K562 (cell line): ENCODE data around the gene IFI6. TPM values are rescaled to one million over a fixed set of nuclear protein-coding genes. Genes with fewer than 3 reads are reported as not detected.

Source experiments
- ATAC-seq: fragments of 200-7000 bp; cut with Tn5 transposase; 3 replicates; pipeline ENCODE4 v1.9.1; 2020; ENCODE audit warnings: moderate library complexity
- BruUV-seq: library from RNA; stranded (reverse); fragments of 400-500 nt; replicated peaks from 2 replicates; lab custom pipeline; 2021; lab: Mats Ljungman, UMichigan
- CTCF ChIA-PET: fragments of 300-600 bp; formaldehyde crosslinking; extraction: SDS; loops from one replicate; lab custom pipeline; 2021; ENCODE audit warnings: low intra/inter-chr PET ratio; lab: Yijun Ruan, JAX
- POLR2A ChIA-PET: fragments of 300-600, 350-650 bp; sonication (Branson Sonifier 250); formaldehyde crosslinking; extraction: SDS; loops from one replicate; lab custom pipeline; 2021; ENCODE audit warnings: antibody characterized with exemption, inconsistent platforms; lab: Yijun Ruan, JAX
- DNase-seq, 4 experiments: peaks; one replicate each; pipeline versions ENCODE4 v3.0.0 to v3.0.0-alpha.2; 2011 to 2018; ENCODE audit warnings: low spot score in 3 of 4, mixed read lengths in 3 of 4; ENCODE audit errors: extremely low read depth in 1 of 4
- FAIRE-seq: peaks from 2 replicates; lab custom pipeline; 2011; peaks lifted over from hg19 to GRCh38; lab: Jason Lieb, UNC
- H2AFZ ChIP-seq: 2 replicates; pipeline ENCODE4 v1.6.0; 2011; ENCODE audit warnings: low read depth, low read length, control low read depth, inconsistent platforms
- H3K27ac ChIP-seq: fragments of 200-600 bp; 3 replicates; pipeline ENCODE4 v1.8.0; 2011; ENCODE audit warnings: low read depth, mild to moderate bottlenecking, control low read depth, inconsistent platforms, low read length, moderate library complexity, mixed read lengths; ENCODE audit errors: extremely low read depth
- H3K27me3 ChIP-seq, 2 experiments: fragments of 300-600 bp in 1 of 2; 2 replicates in 1 of 2; 3 replicates in 1 of 2; pipeline versions ENCODE4 v1.6.0 to v1.8.0; 2011; ENCODE audit warnings: inconsistent platforms in 2 of 2, low read length in 2 of 2, mild to moderate bottlenecking in 1 of 2, mixed read lengths in 1 of 2, moderate library complexity in 1 of 2; ENCODE audit not compliant: control insufficient read depth in 2 of 2, insufficient read depth in 2 of 2
- H3K36me3 ChIP-seq: fragments of 300-600 bp; 3 replicates; pipeline ENCODE4 v1.8.0; 2011; ENCODE audit warnings: mild to moderate bottlenecking, low read length, inconsistent platforms; ENCODE audit not compliant: control insufficient read depth, insufficient read depth
- H3K4me1 ChIP-seq, 2 experiments: fragments of 200-600 bp in 1 of 2; replicated peaks in 1 of 2; 2 replicates in 1 of 2; 3 replicates in 1 of 2; pipeline versions ENCODE4 v1.5.1 to v1.8.0; 2011; ENCODE audit warnings: inconsistent platforms in 2 of 2, low read length in 2 of 2, mild to moderate bottlenecking in 1 of 2, mixed read lengths in 1 of 2, moderate library complexity in 1 of 2; ENCODE audit not compliant: control insufficient read depth in 2 of 2, insufficient read depth in 2 of 2
- H3K4me2 ChIP-seq: 2 replicates; pipeline ENCODE4 v1.6.1; 2011; ENCODE audit warnings: low read length, control low read depth, inconsistent platforms, mixed read lengths; ENCODE audit not compliant: insufficient read depth
- H3K4me3 ChIP-seq: fragments of 200-600 bp; sonication (generic), shearing (Covaris generic); 2 replicates; pipeline ENCODE4 v1.5.1; 2016; ENCODE audit warnings: control low read depth, inconsistent platforms
- H3K79me2 ChIP-seq: fragments of 200-600 bp; 3 replicates; pipeline ENCODE4 v1.8.0; 2011; ENCODE audit warnings: low read length, inconsistent platforms; ENCODE audit not compliant: control insufficient read depth, insufficient read depth
- H3K9ac ChIP-seq, 2 experiments: 2 replicates each; pipeline versions ENCODE4 v1.6.0 to v1.6.1; 2011; ENCODE audit warnings: low read depth in 2 of 2, low read length in 2 of 2, control low read depth in 1 of 2, inconsistent platforms in 1 of 2, mild to moderate bottlenecking in 1 of 2, mixed read lengths in 1 of 2; ENCODE audit not compliant: insufficient read depth in 1 of 2
- H3K9me1 ChIP-seq: one replicate; pipeline ENCODE4 v1.6.0; 2011; ENCODE audit warnings: inconsistent platforms, mild to moderate bottlenecking, low read length, moderate library complexity; ENCODE audit not compliant: control insufficient read depth, insufficient read depth
- H3K9me3 ChIP-seq: replicated peaks from 2 replicates; pipeline ENCODE4 v1.5.1; 2011; ENCODE audit warnings: low read depth, low read length, inconsistent platforms; ENCODE audit not compliant: control insufficient read depth, insufficient read depth
- H4K20me1 ChIP-seq: replicated peaks from 2 replicates; pipeline ENCODE4 v1.6.1; 2011; ENCODE audit warnings: low read length, inconsistent platforms, mixed read lengths; ENCODE audit not compliant: control insufficient read depth, insufficient read depth
- KDM1A ChIP-seq, 2 experiments: fragments of 450-650 bp; IDR thresholded peaks; 2 replicates each; pipeline ENCODE4 v1.6.1; 2016; ENCODE audit warnings: mild to moderate bottlenecking in 2 of 2
- MAFG ChIP-seq: fragments of 450-650 bp; conservative IDR thresholded peaks from 2 replicates; pipeline ENCODE4 v1.6.1; 2016; ENCODE audit warnings: missing genetic modification characterization, missing compliant biosample characterization
- NRF1 ChIP-seq, 2 experiments: fragments of 450-650 bp; IDR thresholded peaks in 1 of 2; conservative IDR thresholded peaks in 1 of 2; 2 replicates each; pipeline ENCODE4 v1.6.1; 2014; ENCODE audit warnings: mild to moderate bottlenecking in 2 of 2
- PTBP1 ChIP-seq: fragments of 200-400 bp; formaldehyde crosslinking; IDR thresholded peaks from 2 replicates; pipeline ENCODE4 v1.6.1; 2017; ENCODE audit warnings: low read depth, low read length
- RAD21 ChIP-seq, 2 experiments: fragments of 250-450 bp in 1 of 2; fragments of 450-650 bp in 1 of 2; sonication (Bioruptor Pico) in 1 of 2; formaldehyde crosslinking in 1 of 2; IDR thresholded peaks in 1 of 2; conservative IDR thresholded peaks in 1 of 2; 2 replicates each; pipeline versions ENCODE4 v1.4.0 to v1.8.0; 2020 to 2022; ENCODE audit warnings: mild to moderate bottlenecking in 2 of 2, moderate library complexity in 1 of 2
- RBM25 ChIP-seq: fragments of 200-400 bp; formaldehyde crosslinking; IDR thresholded peaks from 2 replicates; pipeline ENCODE4 v1.6.1; 2018; ENCODE audit warnings: low read length, low read depth, moderate library complexity; ENCODE audit not compliant: severe bottlenecking
- ZFP36 ChIP-seq: fragments of 150-350 bp; IDR thresholded peaks from 2 replicates; pipeline ENCODE4 v1.6.1; 2018; ENCODE audit warnings: low read length, low read depth; ENCODE audit not compliant: partially characterized antibody
- ZKSCAN1 ChIP-seq: fragments of 150-350 bp; IDR thresholded peaks from 2 replicates; pipeline ENCODE4 v1.6.1; 2016; ENCODE audit warnings: low read depth, low read length
- ZNF75A ChIP-seq: fragments of 450-650 bp; formaldehyde crosslinking; IDR thresholded peaks from 2 replicates; pipeline ENCODE4 v1.4.0; 2020; ENCODE audit warnings: mild to moderate bottlenecking
- WGBS: fragments of 100-300 bp; shearing (Covaris generic); methylation state at CpG from one replicate; pipeline ENCODE4 v1.1.6; 2016; ENCODE audit warnings: low coverage, mixed read lengths; ENCODE audit not compliant: insufficient coverage; ENCODE audit errors: missing lambda C conversion rate; 5-methylcytosine and 5-hydroxymethylcytosine counted together
- in situ Hi-C: fragments of 300-500 bp; cut with MboI; formaldehyde crosslinking; loops from 4 replicates; pipeline ENCODE4 v1.15.0; 2018; ENCODE audit warnings: inconsistent platforms, mixed read lengths
- intact Hi-C: fragments of 100-400 bp; cut with micrococcal nuclease; formaldehyde crosslinking; loops from 2 replicates; pipeline ENCODE4 v1.14.2; 2022
- polyA plus RNA-seq, 8 experiments: library from polyadenylated mRNA; depleted of rRNA in 4 of 8; stranded (reverse) in 5 of 8; unstranded in 3 of 8; fragments of >200 nt; fragmentation: Nextera tagmentation in 2 of 8; fragmentation: Illumina TruSeq in 1 of 8; extraction: Ambion mirVana in 2 of 8; extraction: Trizol in 1 of 8; gene quantifications; 2 replicates each; pipeline versions ENCODE4 v1.2.1 to v1.2.3, GENCODE V29; 2011 to 2014; ENCODE audit warnings: inconsistent platforms in 1 of 8, missing spikeins in 1 of 8
- total RNA-seq, 7 experiments: library from RNA; depleted of rRNA in 6 of 7; stranded (reverse); fragments of >200 nt in 6 of 7; fragmentation: Illumina TruSeq in 2 of 7; extraction: Trizol in 2 of 7; gene quantifications; 2 replicates each; pipeline versions ENCODE4 v1.2.1 to v1.2.3, GENCODE V29; 2011 to 2021; ENCODE audit warnings: low replicate concordance in 1 of 7
- TF ChIP-seq, protein P1 (sequence below): conservative IDR thresholded peaks from 2 replicates; pipeline ENCODE4 v1.6.1; 2011; ENCODE audit warnings: low read depth, mild to moderate bottlenecking, low read length; ENCODE audit not compliant: control insufficient read depth
- TF ChIP-seq, protein P2 (sequence below): fragments of 250-450 bp; sonication (Bioruptor Pico); IDR thresholded peaks from 2 replicates; pipeline ENCODE4 v1.4.0; 2020

IFI6 gene
- total and polyA plus RNA-seq, 9 of the 15 experiments (the other 6 are each of a cell fraction or from before 2014, with no cell fraction given) = 0.17 to 4.5 (median 2.2) TPM

GRCh38 chr1:27644369-27645070, 27.5 kb downstream of the IFI6 start (continued):
- TF ChIP-seq ZKSCAN1 = peak; percentile 95
- TF ChIP-seq, protein P1, sequence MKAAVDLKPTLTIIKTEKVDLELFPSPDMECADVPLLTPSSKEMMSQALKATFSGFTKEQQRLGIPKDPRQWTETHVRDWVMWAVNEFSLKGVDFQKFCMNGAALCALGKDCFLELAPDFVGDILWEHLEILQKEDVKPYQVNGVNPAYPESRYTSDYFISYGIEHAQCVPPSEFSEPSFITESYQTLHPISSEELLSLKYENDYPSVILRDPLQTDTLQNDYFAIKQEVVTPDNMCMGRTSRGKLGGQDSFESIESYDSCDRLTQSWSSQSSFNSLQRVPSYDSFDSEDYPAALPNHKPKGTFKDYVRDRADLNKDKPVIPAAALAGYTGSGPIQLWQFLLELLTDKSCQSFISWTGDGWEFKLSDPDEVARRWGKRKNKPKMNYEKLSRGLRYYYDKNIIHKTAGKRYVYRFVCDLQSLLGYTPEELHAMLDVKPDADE = no peak
- 0 out of 2 replicates have a peak, but pooled peaks have one; percentile 25 for TF ChIP-seq PTBP1
- TF ChIP-seq ZFP36 = peak; percentile 79
- TF ChIP-seq KDM1A (IDR thresholded peaks at IDR 0.05) = peak; percentile 24 to 42; a peak in 2 of 4 replicates
- TF ChIP-seq RBM25 = peak; percentile 79
- TF ChIP-seq, all 486 proteins: peak for 12

DNA sequence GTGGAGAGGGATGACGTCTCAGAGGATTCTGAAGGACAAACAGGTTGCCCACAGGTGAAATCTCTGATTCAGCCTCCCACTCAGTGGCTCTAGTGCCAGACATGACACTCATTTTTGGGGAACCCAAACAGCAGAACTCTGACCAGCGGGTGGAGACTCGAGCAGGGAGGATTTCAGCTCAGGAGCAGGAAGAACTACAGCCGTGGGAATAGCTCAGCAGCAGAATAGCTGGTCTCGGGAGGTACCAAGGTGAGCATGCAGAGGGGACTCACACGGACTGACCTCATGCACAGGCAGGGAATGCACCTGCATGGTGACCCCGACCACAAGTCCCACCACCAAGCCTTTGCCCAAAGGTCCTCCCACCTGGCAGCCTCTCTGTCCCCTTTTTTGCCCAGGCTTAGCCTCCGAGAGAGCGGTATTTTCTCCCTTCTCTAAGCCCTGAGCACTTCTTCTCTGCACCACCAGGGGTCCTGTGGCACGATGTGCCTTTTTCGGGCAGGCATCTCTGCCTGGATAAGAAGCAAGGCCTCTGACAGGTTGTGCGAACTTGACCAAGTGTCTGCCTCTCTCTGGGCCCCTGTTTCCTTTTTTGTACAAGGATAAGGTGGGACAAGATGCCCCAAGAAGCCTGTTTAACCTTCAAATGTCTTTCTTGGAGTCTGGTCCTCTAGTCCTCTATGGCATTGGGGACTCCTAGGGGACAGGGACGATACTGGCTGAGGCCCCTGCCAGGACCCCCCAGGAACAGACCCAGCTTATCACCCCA, 28.2 kb downstream of the IFI6 start:
- FAIRE-seq (peak; percentile 92), DNase-seq (peak; percentile 70 to 78 (median 74)), ATAC-seq (peak; percentile 95)
- Histone ChIP-seq H3K4me3 (no peak overlapping the region), H3K9me1 (no peaks in the 10 kb centered on the region), H3K9me3 (no peaks in the 10 kb centered on the region), H4K20me1 (no peaks in the 10 kb centered on the region), H3K27me3 (no peaks in the 10 kb centered on the region), H3K79me2 (no peaks in the 10 kb centered on the region), H3K9ac (peak overlapping the region in 1 of 2 experiments; percentile 29; a peak in 1 of 4 replicates), H3K27ac (no peak overlapping the region), H2AFZ (peak overlapping the region; percentile 60), H3K4me2 (peak overlapping the region; percentile 42; the same call in 1 of the 2 replicates), H3K4me1 (peaks cover 0 to 8% of the 10 kb centered on the region in 2 experiments; a peak in 3 of 5 replicates), H3K36me3 (no peaks in the 10 kb centered on the region)
- CTCF ChIA-PET = interaction anchor here (0.7 to 1.7 kb wide), 4 partner anchors 19 to 336 kb away, joined by 3 to 15 read pairs (median 3); no protein-coding TSS in a partner anchor
- intact Hi-C loops = loop anchor here (1.0 kb wide), 1 partner anchor 20 kb away; no protein-coding TSS in a partner anchor
- BruUV-seq = no TSS peak
- in situ Hi-C loops = no loop called here
- POLR2A ChIA-PET = interaction anchor here (0.5 to 0.6 kb wide), 2 partner anchors 21 to 98 kb away, joined by 3 read pairs; no protein-coding TSS in a partner anchor
- WGBS = 16% methylated on average over 13 of the region's 13 CpGs
- TF ChIP-seq, protein P2, sequence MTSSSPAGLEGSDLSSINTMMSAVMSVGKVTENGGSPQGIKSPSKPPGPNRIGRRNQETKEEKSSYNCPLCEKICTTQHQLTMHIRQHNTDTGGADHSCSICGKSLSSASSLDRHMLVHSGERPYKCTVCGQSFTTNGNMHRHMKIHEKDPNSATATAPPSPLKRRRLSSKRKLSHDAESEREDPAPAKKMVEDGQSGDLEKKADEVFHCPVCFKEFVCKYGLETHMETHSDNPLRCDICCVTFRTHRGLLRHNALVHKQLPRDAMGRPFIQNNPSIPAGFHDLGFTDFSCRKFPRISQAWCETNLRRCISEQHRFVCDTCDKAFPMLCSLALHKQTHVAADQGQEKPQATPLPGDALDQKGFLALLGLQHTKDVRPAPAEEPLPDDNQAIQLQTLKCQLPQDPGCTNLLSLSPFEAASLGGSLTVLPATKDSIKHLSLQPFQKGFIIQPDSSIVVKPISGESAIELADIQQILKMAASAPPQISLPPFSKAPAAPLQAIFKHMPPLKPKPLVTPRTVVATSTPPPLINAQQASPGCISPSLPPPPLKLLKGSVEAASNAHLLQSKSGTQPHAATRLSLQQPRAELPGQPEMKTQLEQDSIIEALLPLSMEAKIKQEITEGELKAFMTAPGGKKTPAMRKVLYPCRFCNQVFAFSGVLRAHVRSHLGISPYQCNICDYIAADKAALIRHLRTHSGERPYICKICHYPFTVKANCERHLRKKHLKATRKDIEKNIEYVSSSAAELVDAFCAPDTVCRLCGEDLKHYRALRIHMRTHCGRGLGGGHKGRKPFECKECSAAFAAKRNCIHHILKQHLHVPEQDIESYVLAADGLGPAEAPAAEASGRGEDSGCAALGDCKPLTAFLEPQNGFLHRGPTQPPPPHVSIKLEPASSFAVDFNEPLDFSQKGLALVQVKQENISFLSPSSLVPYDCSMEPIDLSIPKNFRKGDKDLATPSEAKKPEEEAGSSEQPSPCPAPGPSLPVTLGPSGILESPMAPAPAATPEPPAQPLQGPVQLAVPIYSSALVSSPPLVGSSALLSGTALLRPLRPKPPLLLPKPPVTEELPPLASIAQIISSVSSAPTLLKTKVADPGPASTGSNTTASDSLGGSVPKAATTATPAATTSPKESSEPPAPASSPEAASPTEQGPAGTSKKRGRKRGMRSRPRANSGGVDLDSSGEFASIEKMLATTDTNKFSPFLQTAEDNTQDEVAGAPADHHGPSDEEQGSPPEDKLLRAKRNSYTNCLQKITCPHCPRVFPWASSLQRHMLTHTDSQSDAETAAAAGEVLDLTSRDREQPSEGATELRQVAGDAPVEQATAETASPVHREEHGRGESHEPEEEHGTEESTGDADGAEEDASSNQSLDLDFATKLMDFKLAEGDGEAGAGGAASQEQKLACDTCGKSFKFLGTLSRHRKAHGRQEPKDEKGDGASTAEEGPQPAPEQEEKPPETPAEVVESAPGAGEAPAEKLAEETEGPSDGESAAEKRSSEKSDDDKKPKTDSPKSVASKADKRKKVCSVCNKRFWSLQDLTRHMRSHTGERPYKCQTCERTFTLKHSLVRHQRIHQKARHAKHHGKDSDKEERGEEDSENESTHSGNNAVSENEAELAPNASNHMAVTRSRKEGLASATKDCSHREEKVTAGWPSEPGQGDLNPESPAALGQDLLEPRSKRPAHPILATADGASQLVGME (CRISPR knock-in tag) = no peak
- TF ChIP-seq RAD21 (CRISPR knock-in tag; conservative IDR thresholded peaks at IDR 0.05 in 1 of 2, IDR thresholded peaks at IDR 0.05 in 1 of 2) (peak; percentile 38 to 69), MAFG (tag) (no peak), ZNF75A (CRISPR knock-in tag) (no peak), NRF1 (conservative IDR thresholded peaks at IDR 0.05 in 1 of 2, IDR thresholded peaks at IDR 0.05 in 1 of 2) (peak in 1 of 2 experiments; percentile 25; a peak in 2 of 4 replicates)
